Skin epidermis (tissue), 12 donors: Measurements from ENCODE around the gene TBXAS1.
"Not testable (repeated sequence)": the region's sequence is repeated elsewhere in the genome, so short reads cannot be mapped to it uniquely, and the experiment has no call there.

Experiments
- H3K27ac ChIP-seq, 21 experiments: fragments of 200-600 bp; sonication (generic) in 11 of 21; one replicate each; pipeline ENCODE4 v1.5.0; 2020; ENCODE audit warnings: mild to moderate bottlenecking in 3 of 21, inconsistent platforms in 2 of 21, moderate library complexity in 2 of 21
- H3K4me3 ChIP-seq, 7 experiments: fragments of 200-600 bp; sonication (generic) in 2 of 7; one replicate each; pipeline ENCODE4 v1.5.0; 2020; ENCODE audit warnings: inconsistent platforms in 2 of 7, mild to moderate bottlenecking in 2 of 7, moderate library complexity in 1 of 7

TBXAS1 gene

DNA sequence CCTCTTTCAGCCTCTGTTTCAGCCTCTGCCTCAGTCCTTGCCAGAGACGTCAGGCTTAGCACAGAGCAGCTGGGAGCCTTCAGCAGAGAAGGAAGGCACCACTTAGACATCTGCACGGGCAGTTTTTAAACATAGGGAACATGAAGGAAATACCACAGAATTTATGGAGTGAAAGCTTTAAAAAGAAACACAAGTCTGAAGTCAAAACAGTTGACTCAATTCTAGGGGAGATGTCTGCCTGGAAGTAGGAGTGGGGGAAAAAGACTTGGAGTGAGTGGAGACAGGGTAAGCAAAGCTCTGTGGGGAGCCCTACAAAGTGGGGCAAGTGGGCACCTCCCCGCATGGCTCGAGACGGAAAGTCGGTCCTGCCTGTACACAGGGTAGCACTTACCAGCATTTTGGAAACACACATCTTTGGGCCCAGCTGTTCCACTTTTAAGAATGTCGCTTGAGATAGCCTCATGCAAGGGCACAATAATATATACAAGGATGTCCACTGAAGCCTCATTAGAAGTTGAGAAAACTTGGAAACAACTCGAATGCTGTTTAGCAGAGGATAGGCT, 5.0 kb upstream of the TBXAS1 start:
- H3K4me3 ChIP-seq: no peak overlapping the region
- H3K27ac ChIP-seq: no peak overlapping the region

DNA sequence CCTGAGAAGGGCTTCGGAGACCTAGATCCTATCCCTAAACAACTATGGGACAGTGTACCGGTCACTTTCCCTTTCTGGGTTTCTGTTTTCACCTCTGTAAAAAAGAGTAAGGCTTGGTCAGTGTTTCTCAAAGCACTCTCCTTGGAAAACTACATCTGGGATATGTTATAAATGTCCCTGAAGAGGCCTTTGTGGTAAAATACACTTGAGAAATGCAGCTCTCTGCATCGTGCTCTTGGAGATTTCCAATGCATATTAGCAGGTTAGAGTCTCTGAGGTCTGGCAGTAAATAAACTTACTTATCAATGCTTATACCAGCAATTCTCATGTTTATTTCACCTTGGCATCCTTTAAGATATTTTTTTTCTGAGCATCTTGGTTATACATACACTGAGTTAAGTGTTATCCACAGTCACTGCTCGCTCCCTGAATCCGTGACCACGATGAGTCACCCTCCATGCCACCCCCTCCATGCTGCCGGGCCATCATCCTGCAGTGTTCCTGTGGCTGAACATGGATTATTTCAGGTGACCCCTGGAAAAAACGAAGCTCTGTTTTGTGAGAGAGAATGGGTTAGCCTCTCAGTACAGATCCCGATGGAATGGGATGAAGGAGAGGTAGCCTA, 3.3 kb upstream of the TBXAS1 start:
- Histone ChIP-seq H3K27ac (no peak overlapping the region), H3K4me3 (no peak overlapping the region)

DNA sequence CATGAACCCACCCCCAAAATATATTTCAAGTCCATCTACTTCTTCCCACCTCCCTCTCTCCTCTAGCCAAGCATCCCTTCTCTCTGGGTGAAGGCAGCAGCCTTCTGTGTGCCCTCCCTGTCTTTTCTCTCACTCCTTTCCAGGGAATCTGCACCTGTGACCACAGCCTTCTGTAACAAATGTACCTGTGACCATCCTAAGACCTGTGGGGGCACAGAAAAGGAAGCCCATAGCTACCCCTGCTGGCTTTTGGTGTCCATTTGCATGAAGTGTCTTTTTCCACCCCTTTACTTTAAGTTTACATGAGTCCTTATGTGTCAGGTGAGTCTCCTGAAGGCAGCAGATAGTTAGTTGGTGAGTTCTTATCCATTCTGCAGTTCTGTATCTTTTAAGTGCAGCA, 2.0 kb upstream of the TBXAS1 start:
- Histone ChIP-seq H3K4me3 (no peak overlapping the region), H3K27ac (no peak overlapping the region)

DNA sequence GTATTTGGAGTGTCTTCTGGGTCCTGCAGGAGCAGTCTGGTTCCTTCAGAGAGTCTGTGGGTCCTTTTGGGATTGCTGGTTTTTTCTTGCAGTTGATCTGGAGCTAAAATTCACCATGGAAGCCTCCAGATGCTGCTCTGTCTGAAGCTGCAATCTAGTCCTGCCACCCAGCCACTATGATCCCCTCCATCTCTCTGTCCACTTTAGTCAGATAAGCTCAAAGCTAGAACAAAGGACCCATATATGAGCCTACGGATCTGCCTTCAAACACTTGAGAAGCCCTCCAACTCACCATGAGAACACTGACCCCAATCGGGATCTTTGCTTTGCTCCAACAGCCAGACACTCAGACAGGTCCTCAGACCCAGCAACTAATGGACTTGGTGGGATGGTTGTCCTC, 618 bp upstream of the TBXAS1 start:
- H3K27ac ChIP-seq: peak overlapping the region in 7 of 21 experiments; percentile 9 to 76 (median 63)
- no peak overlapping the region for H3K4me3 ChIP-seq

DNA sequence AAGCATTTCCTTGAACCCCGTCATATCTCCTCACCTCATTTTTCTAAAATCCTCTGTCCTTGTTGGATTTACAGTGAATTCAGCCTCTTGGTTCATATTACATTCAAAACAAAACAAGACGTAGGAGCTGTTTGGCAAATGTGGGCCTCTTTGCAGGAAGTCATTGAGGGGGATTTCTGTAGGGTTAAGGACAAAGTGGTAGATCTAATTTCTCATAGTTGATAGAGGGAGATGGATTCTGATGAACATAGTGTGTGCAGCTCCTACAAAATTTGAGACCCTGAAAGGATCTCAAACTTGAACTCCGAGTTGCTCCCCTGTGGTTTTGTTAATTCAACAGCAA, 682 bp downstream of the TBXAS1 start:
- Histone ChIP-seq H3K4me3 (peak overlapping the region in 5 of 7 experiments; percentile 6 to 18 (median 17)), H3K27ac (peak overlapping the region in 11 of 21 experiments; percentile 14 to 76 (median 63))

DNA sequence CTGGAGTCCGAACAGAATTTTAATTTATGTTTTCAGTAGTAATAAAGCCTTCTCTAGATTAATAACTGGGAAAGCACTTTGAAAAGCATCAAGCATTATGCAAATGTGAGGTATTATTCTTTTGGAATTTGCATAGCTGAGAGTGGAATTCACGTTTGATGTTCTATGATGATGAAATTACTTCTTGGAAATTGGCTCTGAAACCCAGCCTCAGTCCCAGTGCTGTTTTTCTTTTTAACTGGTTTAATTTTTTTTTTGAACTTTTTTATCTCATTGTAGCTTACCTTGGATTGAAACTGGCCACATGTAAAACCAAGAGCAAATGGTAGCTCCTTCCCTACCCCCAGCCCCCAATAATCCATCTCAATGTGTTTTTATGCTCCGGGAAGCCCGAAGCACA, 1.2 kb downstream of the TBXAS1 start:
- H3K27ac ChIP-seq: peak overlapping the region in 9 of 21 experiments; percentile 14 to 76 (median 54)
- peak overlapping the region in 4 of 7 experiments; percentile 1 to 17 (median 4) for H3K4me3 ChIP-seq

DNA sequence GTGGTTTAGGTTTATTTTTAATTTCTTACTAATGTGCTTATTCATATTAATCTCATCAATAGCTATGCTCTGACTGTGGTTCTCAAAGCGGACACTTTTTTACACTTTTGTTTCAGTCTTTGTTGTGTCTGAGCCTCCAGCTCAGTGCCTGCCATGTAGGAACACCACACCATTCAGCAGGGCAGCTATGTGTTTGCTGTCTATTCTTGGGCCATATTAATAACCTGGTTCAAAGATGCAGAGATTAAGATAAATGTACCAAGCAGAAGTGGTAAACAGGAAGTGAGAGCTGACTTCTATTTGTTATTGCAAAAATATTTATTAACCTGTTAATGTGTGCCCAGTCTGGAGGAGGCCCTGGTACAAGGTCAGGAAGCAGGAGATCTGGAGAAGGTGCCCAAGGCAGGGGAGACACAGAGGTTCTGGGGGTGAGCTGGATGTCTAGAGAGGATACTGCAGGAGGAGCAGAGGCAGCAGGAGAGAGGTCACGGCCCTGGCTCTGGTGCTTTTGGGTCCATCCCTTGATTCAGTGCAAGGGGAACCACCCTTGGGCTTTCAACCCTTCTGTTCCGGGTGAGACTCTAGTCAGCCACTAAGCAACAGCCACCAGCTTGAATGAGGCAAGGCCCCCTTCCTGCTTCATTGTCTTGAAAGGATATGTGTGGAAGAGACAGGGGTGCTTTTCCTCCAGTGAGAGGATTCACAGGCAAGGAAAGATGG, 1.9 kb downstream of the TBXAS1 start:
- H3K4me3 ChIP-seq: peak overlapping the region in 4 of 7 experiments; percentile 1 to 17 (median 8)
- peak overlapping the region in 7 of 21 experiments; percentile 15 to 76 (median 41) for H3K27ac ChIP-seq

DNA sequence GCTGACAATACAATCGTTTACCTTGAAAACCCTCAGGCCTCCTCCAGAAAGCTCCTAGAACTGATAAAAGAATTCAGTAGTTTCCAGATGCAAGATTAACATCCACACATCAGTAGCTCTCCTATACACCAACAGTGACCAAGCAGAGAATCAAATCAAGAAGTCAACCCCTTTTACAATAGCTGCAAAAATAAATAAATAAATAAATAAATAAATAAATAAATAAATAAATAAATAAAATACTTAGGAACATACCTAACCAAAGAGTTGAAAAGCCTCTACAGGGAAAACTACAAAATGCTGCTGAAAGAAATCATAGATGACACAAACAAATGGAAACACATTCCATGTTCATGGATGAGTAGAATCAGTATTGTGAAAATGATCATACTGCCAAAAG, 6.8 kb downstream of the TBXAS1 start:
- H3K27ac ChIP-seq, H3K4me3 ChIP-seq: not testable (repeated sequence)

DNA sequence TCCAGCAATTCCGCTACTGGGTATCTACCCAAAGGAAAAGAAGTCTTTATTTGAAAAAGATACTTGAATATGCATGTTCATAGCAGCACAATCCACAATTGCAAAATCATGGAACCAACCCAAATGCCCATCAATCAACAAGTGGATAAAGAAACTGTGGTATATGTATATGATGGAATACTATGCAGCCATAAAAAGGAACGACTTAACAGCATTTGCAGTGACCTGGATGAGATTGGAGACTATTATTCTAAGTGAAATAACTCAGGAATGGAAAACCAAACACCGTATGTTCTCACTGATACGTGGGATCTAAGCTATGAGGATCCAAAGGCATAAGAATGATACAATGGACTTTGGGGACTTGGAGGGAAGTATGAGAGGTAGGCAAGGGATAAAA, 8.2 kb downstream of the TBXAS1 start:
- H3K4me3 ChIP-seq, H3K27ac ChIP-seq: not testable (repeated sequence)

DNA sequence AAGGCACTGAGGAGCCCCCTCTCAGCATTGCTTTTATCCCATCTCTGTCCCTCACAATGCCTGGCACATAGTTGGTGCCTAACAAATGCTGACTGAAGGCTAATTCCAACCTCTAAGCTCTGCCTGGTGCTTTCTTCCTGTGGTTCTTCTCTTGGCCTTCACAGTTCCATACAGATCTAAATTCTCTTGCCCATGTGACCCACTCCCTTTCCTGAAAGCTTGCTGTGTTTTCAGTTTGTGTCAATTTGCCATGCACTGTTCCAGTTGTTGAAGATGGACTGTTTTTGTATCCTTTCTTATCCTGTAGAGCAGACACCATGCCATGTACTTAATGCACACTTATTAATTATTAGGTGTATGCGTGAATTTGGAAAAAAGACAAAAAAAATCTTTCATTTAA, 9.2 kb downstream of the TBXAS1 start:
- no peak overlapping the region for H3K4me3 ChIP-seq
- no peak overlapping the region for H3K27ac ChIP-seq

DNA sequence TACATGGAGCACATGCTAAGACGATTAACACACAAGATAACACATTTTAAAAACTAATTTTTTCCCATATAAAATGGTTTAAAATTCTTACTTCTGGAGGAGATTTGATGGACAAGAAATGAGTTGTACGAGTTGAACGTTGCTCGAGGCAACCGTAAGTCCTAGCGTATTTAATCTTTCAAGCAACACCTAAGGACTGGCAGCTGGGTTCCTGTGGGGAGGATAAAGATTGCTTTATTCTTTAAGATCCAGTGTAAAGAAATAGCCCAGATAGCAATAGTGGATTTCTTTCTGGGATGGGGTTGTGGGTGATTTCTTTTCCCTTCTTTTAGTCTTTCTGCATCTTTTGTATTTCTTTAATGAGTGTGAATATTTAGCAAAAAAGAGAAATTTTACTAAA, 9.8 kb downstream of the TBXAS1 start:
- no peak overlapping the region for H3K27ac ChIP-seq
- H3K4me3 ChIP-seq: no peak overlapping the region

DNA sequence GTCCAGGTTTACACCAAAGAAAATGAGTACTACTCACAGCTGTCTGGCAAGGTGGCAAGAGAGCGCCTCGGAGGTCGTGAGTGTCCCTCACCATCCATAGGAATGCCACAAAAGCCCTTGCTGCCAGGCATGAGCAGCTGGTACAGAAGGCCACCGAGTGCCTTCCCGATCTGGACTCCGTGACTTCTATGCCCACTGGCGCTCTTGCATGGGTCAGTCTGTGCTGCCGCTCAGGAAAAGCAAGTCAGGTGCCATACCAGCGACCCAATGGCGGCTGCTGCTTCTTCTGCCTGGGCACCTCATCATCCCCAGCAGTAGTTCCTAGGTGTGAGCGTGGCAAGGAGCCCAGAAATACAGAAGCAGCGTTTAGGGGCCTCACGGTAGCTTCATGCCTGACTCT, 11.7 kb downstream of the TBXAS1 start:
- Histone ChIP-seq H3K27ac (no peak overlapping the region), H3K4me3 (no peak overlapping the region)

DNA sequence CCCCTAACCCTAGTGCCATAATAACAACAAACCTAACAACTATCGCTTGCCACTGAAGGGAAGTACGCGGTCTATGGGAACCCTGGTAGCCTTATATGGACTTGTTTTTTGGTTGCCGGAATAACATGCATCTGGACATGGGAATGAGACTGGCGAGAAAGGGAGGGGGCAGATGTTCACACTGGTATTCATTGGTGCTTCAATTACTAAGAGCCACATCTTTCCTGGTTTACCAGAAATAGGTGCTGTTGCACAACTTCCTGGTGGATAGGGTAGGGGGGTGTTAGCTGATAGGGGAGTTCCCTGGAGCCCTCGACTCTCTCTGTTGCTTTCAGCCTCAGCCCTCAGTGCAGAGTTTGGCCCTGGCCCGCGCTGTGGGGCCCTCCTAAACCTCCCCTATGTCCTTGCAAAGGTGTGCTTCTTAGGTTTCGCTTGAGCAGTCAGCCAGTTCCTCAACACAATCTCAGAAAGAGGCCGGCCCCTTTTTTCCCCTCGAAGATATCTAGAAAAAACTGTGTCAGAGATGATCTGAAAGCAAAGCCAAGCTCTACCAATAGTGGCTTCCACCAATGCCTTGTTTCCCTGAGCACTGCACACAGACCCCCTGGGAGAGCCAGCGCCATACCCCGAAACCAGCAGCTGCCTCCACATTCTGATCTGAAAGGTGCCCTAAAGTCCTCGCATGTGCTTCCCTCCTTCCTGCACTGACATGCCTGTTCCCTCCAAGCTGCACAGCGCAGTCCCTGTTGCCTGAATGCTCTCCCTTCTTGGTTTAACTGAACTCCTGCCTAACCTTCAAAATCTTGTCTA, 13.5 kb downstream of the TBXAS1 start:
- no peak overlapping the region for H3K27ac ChIP-seq
- no peak overlapping the region for H3K4me3 ChIP-seq

DNA sequence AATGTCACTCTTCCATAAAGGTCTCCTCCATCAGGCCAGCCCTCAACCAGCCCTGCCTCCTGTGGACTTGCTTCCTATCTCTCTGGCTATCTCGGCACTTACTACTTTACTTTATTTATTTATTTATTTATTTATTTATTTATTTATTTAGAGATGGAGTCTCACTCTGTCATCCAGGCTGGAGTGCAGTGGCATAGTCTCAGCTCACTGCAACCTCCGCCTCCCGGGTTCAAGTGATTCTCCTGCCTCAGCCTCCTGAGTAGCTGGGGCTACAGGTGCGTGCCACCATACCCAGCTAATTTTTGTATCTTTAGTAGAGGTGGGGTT, 14.1 kb downstream of the TBXAS1 start:
- H3K27ac ChIP-seq, H3K4me3 ChIP-seq: not testable (repeated sequence)

DNA sequence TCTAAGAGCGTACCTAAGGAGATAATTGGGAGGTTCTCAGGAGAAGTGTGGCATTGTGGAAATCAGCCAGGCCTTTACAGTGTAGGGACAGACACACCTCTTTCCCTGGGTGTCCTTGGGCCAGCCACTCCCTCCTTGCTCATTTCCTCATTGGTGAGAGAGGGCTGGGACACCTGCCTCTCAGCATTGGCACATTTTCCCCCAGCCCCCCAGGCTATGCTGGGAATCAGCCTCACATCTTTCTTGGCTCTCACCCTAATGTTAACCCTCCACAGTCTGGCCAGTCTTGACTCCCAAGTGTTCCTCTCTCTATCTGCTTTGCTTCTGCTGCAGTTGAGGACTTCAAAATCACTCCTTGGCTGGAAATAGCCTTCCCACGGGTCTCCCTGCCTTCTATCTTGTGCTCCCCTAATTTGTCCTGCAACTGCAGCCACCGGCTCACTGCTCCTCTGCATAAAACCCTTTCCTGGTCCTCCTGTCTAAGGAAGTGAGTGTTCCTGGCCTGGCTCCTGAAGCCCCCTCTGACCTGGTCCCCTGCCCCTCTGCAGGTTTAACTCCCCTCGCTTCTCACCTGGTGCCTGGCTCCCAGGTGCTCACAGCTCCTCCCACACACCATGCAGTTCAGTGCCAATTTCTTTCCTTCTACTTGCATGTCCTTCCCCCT, 15.8 kb downstream of the TBXAS1 start:
- Histone ChIP-seq H3K27ac (no peak overlapping the region), H3K4me3 (no peak overlapping the region)

DNA sequence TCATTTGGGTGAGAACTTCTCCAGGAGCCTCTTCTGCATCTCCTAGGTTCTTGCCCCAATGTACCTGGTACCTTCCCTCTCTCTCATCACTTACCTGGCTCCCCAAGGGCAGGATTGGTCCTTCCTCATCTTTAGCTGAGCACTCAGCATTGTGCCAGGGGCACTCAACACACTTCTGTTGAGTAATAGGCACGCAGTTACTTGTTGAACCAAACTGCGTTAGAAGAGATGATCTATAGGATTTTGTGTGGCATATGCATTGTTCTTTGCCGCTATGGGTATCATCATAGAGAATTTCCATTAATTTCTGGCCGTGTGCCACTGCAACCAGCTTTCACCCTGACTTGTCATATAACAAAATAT, 16.4 kb downstream of the TBXAS1 start:
- Histone ChIP-seq H3K4me3 (no peak overlapping the region), H3K27ac (no peak overlapping the region)

DNA sequence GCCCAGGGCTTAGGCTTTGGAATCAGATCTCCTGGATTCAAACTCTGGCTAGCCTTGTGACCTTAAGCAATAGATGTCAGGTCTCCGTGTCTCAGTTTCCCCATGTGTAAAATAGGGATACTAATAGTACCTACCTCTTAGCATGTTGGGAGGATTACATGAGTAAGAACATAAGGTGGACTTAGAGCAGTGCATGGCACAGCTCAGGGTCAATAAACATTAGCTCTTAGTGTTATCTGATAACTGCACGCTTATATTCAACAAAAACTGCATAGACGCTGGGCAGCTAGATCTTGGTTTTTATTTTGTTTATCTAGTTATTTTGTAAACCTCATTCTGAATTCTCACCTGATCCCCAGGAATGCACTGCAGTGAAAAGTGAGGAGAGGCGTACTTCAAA, 17.2 kb downstream of the TBXAS1 start:
- no peak overlapping the region for H3K27ac ChIP-seq
- H3K4me3 ChIP-seq: no peak overlapping the region

DNA sequence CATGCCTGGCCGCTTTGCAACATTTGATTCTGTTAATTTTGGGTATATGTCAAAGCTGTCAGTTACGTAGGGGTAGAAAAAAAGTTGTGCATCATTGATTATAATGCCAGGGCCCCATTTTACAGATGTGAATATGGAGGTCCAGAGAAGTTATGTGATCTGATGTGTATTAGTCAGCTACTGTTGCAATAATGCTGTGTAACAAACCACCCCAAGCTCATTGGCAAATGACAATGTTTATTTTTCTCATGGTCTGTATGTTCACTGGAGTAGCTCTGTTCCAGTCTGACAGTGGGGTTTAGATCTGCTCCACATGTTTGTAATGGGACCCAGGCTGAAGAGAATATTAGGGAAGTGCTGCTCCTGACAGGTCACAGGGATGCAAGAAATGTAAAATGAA, 19.2 kb downstream of the TBXAS1 start:
- Histone ChIP-seq H3K27ac (no peak overlapping the region), H3K4me3 (no peak overlapping the region)

DNA sequence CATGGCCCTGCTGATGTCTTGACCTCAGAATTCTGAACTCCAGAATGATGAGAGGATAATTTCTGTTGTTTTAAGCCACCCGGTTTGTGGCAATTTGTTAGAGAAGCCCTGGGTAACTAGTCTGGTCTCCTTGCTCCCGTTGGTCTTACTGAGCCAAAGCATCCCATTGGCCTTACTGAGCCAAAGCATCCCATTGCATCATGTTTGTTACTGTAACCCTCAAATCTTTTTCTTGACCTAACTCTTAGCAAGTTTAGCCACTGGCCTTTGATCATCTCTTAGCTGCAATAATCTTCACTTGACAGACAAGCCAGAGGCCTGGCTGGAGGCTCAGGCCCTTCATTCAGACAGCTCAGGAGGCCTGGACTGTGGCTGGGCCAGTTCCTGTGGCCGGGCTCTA, 21.8 kb downstream of the TBXAS1 start:
- H3K4me3 ChIP-seq: no peak overlapping the region
- no peak overlapping the region for H3K27ac ChIP-seq

DNA sequence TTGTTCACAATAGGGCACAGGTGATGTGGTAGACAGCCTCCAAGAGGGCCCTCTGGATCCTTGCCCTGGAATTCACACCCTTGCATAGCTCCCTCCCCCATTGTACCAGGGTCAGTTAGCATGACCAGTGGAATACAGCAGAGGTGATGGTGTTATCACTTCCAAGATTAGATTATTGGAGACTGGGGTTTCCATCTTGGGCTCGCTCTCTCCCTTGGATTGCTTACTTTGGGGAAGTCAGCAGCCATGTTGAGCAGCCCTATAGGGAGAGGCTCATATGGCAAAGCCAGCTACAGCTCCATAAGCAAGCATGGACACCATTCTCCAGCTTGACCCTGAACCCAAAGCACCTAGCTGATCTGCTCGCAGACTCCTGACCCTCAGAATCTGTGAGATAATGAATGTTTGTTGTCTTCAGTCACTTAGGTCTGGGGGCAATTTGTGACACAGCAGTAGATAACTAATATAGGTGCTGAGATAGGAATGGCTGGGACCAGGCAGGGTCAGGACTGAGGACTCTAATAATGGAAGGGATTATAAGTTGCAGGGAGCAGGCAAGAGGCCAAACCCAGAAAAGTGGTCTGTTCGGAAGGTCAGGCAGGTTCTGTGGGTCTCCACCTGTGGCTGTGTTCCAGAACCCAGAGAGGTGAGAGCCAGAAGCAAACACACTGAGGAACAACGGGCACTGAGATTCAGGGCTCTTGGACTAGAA, 22.9 kb downstream of the TBXAS1 start:
- H3K27ac ChIP-seq: peak overlapping the region in 1 of 21 experiments; percentile 18
- no peak overlapping the region for H3K4me3 ChIP-seq
